ENCODE measurements around the gene ARID4B. TPM values are rescaled to one million over a fixed set of nuclear protein-coding genes. Genes with fewer than 3 reads are reported as not detected.
A peak's percentile ranks its signal among the peaks of the same experiment; 100 is the strongest.
"Not testable (repeated sequence)": the region's sequence is repeated elsewhere in the genome, so short reads cannot be mapped to it uniquely, and the experiment has no call there.

ARID4B gene, protein sequence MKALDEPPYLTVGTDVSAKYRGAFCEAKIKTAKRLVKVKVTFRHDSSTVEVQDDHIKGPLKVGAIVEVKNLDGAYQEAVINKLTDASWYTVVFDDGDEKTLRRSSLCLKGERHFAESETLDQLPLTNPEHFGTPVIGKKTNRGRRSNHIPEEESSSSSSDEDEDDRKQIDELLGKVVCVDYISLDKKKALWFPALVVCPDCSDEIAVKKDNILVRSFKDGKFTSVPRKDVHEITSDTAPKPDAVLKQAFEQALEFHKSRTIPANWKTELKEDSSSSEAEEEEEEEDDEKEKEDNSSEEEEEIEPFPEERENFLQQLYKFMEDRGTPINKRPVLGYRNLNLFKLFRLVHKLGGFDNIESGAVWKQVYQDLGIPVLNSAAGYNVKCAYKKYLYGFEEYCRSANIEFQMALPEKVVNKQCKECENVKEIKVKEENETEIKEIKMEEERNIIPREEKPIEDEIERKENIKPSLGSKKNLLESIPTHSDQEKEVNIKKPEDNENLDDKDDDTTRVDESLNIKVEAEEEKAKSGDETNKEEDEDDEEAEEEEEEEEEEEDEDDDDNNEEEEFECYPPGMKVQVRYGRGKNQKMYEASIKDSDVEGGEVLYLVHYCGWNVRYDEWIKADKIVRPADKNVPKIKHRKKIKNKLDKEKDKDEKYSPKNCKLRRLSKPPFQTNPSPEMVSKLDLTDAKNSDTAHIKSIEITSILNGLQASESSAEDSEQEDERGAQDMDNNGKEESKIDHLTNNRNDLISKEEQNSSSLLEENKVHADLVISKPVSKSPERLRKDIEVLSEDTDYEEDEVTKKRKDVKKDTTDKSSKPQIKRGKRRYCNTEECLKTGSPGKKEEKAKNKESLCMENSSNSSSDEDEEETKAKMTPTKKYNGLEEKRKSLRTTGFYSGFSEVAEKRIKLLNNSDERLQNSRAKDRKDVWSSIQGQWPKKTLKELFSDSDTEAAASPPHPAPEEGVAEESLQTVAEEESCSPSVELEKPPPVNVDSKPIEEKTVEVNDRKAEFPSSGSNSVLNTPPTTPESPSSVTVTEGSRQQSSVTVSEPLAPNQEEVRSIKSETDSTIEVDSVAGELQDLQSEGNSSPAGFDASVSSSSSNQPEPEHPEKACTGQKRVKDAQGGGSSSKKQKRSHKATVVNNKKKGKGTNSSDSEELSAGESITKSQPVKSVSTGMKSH (N-terminal part only)
- total RNA-seq = 23.0 TPM

DNA sequence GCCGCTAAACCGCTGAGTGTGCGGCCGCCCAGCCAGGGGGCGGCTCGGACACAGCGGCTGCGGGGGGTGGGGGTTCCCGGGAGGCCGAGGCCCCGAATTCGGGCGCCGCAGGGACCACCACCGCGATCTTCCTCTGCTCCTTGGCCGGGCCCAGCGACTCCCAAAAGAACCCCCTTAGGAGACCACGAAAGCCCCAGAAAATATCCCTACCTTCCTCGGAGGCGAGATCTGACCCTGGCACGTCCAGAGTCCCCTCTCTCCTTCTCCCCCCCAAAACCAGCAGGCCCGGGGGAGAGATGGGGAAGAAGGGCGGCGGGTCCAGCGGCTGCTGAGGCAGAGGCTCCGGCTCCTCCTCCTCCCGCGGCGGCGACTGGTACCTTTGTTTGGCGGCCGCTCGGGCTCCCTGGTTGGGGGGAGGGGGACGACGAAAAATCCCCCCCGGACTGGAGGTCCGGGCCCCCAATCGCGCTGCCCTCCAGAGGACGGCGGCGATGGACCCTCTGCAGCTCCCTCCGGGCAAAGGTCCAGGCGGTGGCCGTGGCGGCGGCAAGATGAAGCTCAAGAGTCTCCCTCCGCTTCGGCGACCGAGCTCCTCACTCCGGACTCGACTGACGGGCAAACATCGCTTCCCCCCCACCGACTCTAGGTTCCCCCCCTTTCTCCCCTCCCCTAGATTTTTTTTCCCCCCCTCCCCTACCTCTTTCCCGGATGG is at the start of gene ARID4B:
TSS of gene ARID4B (minus strand) at position 621 of the 712 bp plus-strand sequence. CDS start 1,260 bp downstream, outside the sequence.
- H3K4me3 ChIP-seq (ENCODE audit: low read length in 3 of 3) = peak within 1 kb of the TSS; percentile 90 to 93 (median 90)
- H3K27me3 ChIP-seq (ENCODE audit: control insufficient read depth in 3 of 3, insufficient read depth in 3 of 3, low read length in 3 of 3) = no peaks in the 10 kb centered on the region
- peak within 1 kb of the TSS; percentile 96 for H3K27ac ChIP-seq (ENCODE audit: low read depth, low read length)
- H3K9ac ChIP-seq (ENCODE audit: low read depth in 1 of 3, low read length in 3 of 3) = peak within 1 kb of the TSS; percentile 89 to 97 (median 91)
- H3K9me3 ChIP-seq (ENCODE audit: control insufficient read depth in 3 of 3, low read length in 3 of 3) = no peaks in the 10 kb centered on the region
- H3K36me3 ChIP-seq (ENCODE audit: control insufficient read depth in 3 of 3, insufficient read depth in 3 of 3, low read length in 3 of 3) = no peaks in the 10 kb centered on the region
- peaks cover 17 to 44% (median 34%) of the 10 kb centered on the region in 3 donors for H3K4me1 ChIP-seq (ENCODE audit: control insufficient read depth in 3 of 3, insufficient read depth in 3 of 3, low read length in 3 of 3)

DNA sequence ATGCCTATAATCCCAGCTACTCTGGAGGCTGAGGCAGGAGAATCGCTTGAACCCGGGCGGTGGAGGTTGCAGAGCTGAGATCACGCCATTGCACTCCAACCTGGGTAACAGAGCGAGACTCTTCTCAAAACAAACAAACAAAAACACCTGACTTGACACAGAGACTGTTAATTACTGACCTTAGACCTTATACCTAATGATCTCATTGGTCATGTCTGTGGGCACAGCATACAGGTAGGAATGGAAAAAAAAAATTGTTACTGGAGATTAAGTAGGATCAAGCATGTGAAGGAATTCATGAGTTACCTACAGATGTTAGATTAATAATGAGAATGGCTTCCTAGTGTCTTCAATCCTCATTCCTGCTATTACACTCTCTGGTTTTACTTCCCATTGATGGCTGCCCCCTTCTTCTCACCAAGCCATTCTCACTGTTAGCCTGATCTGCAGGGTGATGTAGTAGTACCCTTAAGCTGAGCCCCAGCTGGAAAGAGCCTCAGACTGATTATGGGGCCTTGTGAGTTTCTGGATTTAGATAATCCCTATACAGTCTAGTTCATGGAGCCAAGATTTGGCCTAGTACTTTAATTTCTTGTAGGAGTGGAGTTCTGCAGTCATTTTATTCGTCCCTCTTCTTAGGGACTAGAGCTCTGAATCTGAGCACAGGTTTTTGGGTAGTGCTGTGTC is 48.1 kb upstream of the ARID4B start:
- Histone ChIP-seq H3K36me3 (ENCODE audit: control insufficient read depth in 3 of 3, insufficient read depth in 3 of 3, low read length in 3 of 3) (peaks cover 2 to 8% (median 4%) of the 10 kb centered on the region in 3 donors), H3K9ac (ENCODE audit: low read depth in 1 of 3, low read length in 3 of 3) (no peak overlapping the region), H3K9me3 (ENCODE audit: control insufficient read depth in 3 of 3, low read length in 3 of 3) (no peaks in the 10 kb centered on the region), H3K27ac (ENCODE audit: low read depth, low read length) (no peak overlapping the region), H3K4me1 (ENCODE audit: control insufficient read depth in 3 of 3, insufficient read depth in 3 of 3, low read length in 3 of 3) (no peaks in the 10 kb centered on the region), H3K27me3 (ENCODE audit: control insufficient read depth in 3 of 3, insufficient read depth in 3 of 3, low read length in 3 of 3) (no peaks in the 10 kb centered on the region), H3K4me3 (ENCODE audit: low read length in 3 of 3) (no peak overlapping the region)

DNA sequence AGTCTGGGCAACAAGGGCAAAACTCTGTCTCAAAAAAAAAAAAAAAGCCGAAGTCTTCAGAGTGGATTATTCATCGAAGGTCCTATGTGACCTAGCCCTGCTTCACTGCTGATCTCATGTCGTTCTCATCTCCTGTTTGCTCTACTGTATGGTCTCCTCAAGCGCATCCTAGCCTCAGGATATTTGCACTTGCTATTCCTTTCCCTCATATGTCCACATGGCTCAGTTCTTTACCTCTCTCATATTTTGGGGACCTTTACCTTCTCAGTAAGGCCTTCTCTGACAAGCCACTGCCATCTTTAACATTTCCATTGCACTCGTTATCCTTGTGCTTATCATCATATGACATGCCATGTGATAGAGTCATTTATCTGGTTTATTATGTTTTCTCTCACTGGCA is 41.8 kb upstream of the ARID4B start:
- Histone ChIP-seq H3K9ac (ENCODE audit: low read depth in 1 of 3, low read length in 3 of 3) (no peak overlapping the region), H3K27me3 (ENCODE audit: control insufficient read depth in 3 of 3, insufficient read depth in 3 of 3, low read length in 3 of 3) (no peaks in the 10 kb centered on the region), H3K36me3 (ENCODE audit: control insufficient read depth in 3 of 3, insufficient read depth in 3 of 3, low read length in 3 of 3) (no peaks in the 10 kb centered on the region), H3K4me3 (ENCODE audit: low read length in 3 of 3) (no peak overlapping the region), H3K27ac (ENCODE audit: low read depth, low read length) (no peak overlapping the region), H3K4me1 (ENCODE audit: control insufficient read depth in 3 of 3, insufficient read depth in 3 of 3, low read length in 3 of 3) (peaks cover 0 to 3% (median 3%) of the 10 kb centered on the region in 3 donors), H3K9me3 (ENCODE audit: control insufficient read depth in 3 of 3, low read length in 3 of 3) (no peaks in the 10 kb centered on the region)

DNA sequence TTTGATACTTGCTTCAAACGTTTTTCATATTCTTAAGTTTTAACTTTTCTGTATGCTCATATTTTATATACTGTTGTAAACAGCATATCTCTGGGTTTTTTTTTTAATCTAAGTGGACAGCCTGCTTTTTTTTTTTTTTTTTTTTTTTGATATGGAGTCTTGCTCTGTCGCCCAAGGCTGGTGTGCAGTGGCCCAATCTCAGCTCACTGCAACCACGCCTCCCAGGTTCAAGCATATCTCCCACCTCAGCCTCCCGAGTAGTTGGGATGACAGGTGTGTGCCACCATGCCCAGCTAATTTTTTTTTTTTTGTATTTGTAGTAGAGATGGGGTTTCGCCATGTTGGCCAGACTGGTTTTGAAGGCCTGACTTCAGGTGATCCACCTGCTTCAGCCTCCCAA is 40.4 kb upstream of the ARID4B start:
- Histone ChIP-seq H3K27ac (ENCODE audit: low read depth, low read length) (no peak overlapping the region), H3K9ac (ENCODE audit: low read depth in 1 of 3, low read length in 3 of 3) (no peak overlapping the region), H3K4me3 (ENCODE audit: low read length in 3 of 3) (peak overlapping the region; percentile 91 to 99 (median 98)), H3K36me3 (ENCODE audit: control insufficient read depth in 3 of 3, insufficient read depth in 3 of 3, low read length in 3 of 3) (no peaks in the 10 kb centered on the region), H3K9me3 (ENCODE audit: control insufficient read depth in 3 of 3, low read length in 3 of 3) (no peaks in the 10 kb centered on the region), H3K4me1 (ENCODE audit: control insufficient read depth in 3 of 3, insufficient read depth in 3 of 3, low read length in 3 of 3) (peaks cover 0 to 3% (median 3%) of the 10 kb centered on the region in 3 donors), H3K27me3 (ENCODE audit: control insufficient read depth in 3 of 3, insufficient read depth in 3 of 3, low read length in 3 of 3) (no peaks in the 10 kb centered on the region)

DNA sequence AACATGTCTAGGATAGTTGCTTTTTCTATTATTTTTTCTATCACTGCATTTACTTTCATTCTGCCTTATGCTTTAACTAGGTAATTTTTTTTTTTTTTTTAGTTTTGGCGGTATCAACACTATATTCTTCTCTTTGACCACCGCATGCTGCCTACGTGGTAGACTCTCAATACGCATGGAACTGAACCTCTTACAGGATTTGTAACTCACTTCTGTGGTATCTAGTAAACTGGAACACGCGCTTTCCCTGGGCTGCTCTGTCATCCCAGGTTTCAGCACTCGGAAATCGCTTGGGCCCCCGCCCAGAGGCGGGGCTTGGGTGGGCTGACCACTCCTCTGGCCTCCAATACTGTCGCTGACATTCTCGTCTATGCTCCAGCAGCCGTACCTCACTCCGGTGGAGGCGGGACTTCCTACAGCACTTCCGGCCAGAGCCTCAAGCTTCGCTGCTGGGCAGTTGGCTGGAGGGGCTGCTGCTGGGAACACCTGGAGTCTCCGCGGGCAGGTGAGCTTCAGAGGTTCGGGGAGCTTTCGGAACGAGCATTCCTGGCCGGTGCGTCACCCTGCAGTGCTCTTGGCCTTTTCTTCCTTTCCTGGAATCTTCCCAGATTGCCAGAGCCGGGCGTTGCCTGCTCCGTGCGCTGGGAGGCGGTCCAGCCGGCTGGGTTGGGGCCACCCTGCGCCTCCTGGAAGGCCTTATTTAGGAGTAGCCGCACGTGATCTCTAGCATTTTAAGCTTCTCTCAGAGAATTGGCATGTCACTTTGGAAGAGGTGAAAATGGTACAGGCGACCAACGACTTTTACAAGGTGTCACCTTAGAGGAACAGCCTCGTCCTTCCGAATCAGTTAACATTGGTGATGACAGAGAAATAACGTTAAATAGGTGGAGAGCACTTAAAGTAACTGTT is 39.3 kb upstream of the ARID4B start, which contains the start of gene TBCE:
TSS of gene TBCE (plus strand) at position 428 of the 909 bp plus-strand sequence. CDS start 12,623 bp downstream, outside the sequence.
- no peaks in the 10 kb centered on the region for H3K9me3 ChIP-seq (ENCODE audit: control insufficient read depth in 3 of 3, low read length in 3 of 3)
- no peaks in the 10 kb centered on the region for H3K36me3 ChIP-seq (ENCODE audit: control insufficient read depth in 3 of 3, insufficient read depth in 3 of 3, low read length in 3 of 3)
- peaks cover 0 to 3% (median 3%) of the 10 kb centered on the region in 3 donors for H3K4me1 ChIP-seq (ENCODE audit: control insufficient read depth in 3 of 3, insufficient read depth in 3 of 3, low read length in 3 of 3)
- H3K27me3 ChIP-seq (ENCODE audit: control insufficient read depth in 3 of 3, insufficient read depth in 3 of 3, low read length in 3 of 3) = no peaks in the 10 kb centered on the region
- peak within 1 kb of the TSS; percentile 85 to 94 (median 94) for H3K9ac ChIP-seq (ENCODE audit: low read depth in 1 of 3, low read length in 3 of 3)
- H3K27ac ChIP-seq (ENCODE audit: low read depth, low read length) = peak within 1 kb of the TSS; percentile 73
- peak within 1 kb of the TSS; percentile 91 to 99 (median 98) for H3K4me3 ChIP-seq (ENCODE audit: low read length in 3 of 3)

DNA sequence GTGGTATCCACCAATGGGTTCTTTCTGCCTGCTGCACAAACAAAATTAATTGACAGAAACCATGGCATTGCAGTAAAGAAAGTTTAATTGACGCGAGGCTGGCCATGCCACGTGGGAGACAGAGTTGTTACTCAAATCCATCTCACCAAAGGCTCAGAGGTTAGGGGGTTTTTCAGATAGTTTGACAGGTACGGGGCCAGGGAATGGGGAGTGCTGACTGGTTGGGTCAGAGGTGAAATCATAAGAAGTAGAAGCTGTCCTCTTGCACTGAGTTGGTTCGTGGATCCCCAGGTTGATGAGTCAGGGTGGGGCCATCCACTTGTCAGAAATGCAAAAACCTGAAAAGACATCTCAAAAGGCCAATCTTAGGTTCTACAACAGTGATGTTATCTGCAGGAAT is 38.3 kb upstream of the ARID4B start:
- Histone ChIP-seq H3K9me3 (ENCODE audit: control insufficient read depth in 3 of 3, low read length in 3 of 3) (no peaks in the 10 kb centered on the region), H3K36me3 (ENCODE audit: control insufficient read depth in 3 of 3, insufficient read depth in 3 of 3, low read length in 3 of 3) (no peaks in the 10 kb centered on the region), H3K27ac (ENCODE audit: low read depth, low read length) (peak overlapping the region; percentile 73), H3K9ac (ENCODE audit: low read depth in 1 of 3, low read length in 3 of 3) (no peak overlapping the region), H3K4me1 (ENCODE audit: control insufficient read depth in 3 of 3, insufficient read depth in 3 of 3, low read length in 3 of 3) (peaks cover 0 to 3% (median 3%) of the 10 kb centered on the region in 3 donors), H3K27me3 (ENCODE audit: control insufficient read depth in 3 of 3, insufficient read depth in 3 of 3, low read length in 3 of 3) (no peaks in the 10 kb centered on the region), H3K4me3 (ENCODE audit: low read length in 3 of 3) (no peak overlapping the region)

DNA sequence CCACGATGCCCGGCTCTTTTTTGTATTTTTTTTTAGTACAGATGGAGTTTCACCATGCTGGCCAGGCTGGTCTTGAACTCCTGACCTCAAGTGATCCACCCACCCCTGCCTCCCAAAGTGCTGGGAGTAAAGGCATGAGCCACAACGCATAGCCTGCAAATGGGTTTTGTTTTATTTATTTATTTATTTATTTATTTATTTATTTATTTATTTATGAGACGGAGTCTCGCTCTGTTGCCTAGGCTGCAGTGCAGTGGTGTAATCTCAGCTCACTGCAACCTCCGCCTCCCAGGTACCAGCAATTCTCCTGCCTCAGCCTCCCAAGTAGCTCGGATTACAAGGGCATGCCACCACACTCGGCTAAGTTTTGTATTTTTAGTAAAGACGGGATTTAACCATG is 36.2 kb upstream of the ARID4B start:
- not testable (repeated sequence) for H3K9me3 ChIP-seq (ENCODE audit: control insufficient read depth in 3 of 3, low read length in 3 of 3); H3K4me3 ChIP-seq (ENCODE audit: low read length in 3 of 3); H3K4me1 ChIP-seq (ENCODE audit: control insufficient read depth in 3 of 3, insufficient read depth in 3 of 3, low read length in 3 of 3); H3K9ac ChIP-seq (ENCODE audit: low read depth in 1 of 3, low read length in 3 of 3); H3K36me3 ChIP-seq (ENCODE audit: control insufficient read depth in 3 of 3, insufficient read depth in 3 of 3, low read length in 3 of 3); H3K27ac ChIP-seq (ENCODE audit: low read depth, low read length); H3K27me3 ChIP-seq (ENCODE audit: control insufficient read depth in 3 of 3, insufficient read depth in 3 of 3, low read length in 3 of 3)

DNA sequence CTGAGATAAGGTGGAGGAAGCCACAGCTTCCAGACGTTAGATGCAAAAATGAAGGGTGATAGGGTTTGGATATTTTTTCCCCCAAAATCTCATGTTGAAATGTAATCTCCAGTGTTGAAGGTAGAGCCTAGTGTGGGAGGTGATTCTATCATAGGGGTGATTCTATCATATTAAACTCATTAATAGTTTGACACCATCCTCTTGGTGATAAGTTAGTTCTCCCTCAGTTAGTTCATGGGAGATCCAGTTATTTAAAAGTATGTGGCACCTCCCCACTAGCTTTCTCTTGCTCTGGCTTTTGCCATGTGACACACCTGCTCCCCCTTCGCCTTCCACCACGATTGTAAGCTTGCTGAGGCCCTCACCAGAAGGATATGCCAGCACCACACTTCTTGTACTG is 30.9 kb upstream of the ARID4B start:
- no peaks in the 10 kb centered on the region for H3K36me3 ChIP-seq (ENCODE audit: control insufficient read depth in 3 of 3, insufficient read depth in 3 of 3, low read length in 3 of 3)
- no peaks in the 10 kb centered on the region for H3K9me3 ChIP-seq (ENCODE audit: control insufficient read depth in 3 of 3, low read length in 3 of 3)
- no peak overlapping the region for H3K4me3 ChIP-seq (ENCODE audit: low read length in 3 of 3)
- H3K27me3 ChIP-seq (ENCODE audit: control insufficient read depth in 3 of 3, insufficient read depth in 3 of 3, low read length in 3 of 3) = no peaks in the 10 kb centered on the region
- no peaks in the 10 kb centered on the region for H3K4me1 ChIP-seq (ENCODE audit: control insufficient read depth in 3 of 3, insufficient read depth in 3 of 3, low read length in 3 of 3)
- H3K27ac ChIP-seq (ENCODE audit: low read depth, low read length) = no peak overlapping the region
- H3K9ac ChIP-seq (ENCODE audit: low read depth in 1 of 3, low read length in 3 of 3) = no peak overlapping the region

Measured in skeletal muscle tissue (tissue), 4 donors.